Right lobe of liver (tissue), 6 donors: ENCODE data around the gene EIF5B. TPM values are rescaled to one million over a fixed set of nuclear protein-coding genes. Genes with fewer than 3 reads are reported as not detected.
"Not testable (repeated sequence)": the region's sequence is repeated elsewhere in the genome, so short reads cannot be mapped to it uniquely, and the experiment has no call there.

Experiments
- ATAC-seq, 4 donors: fragments of 200-7000 bp; cut with Tn5 transposase; one replicate each; pipeline ENCODE4 v1.9.1; 2020; ENCODE audit warnings: mild to moderate bottlenecking in 4 of 4, moderate library complexity in 4 of 4
- DNase-seq, 3 donors: peaks; one replicate each; pipeline ENCODE4 v3.0.0-alpha.2; 2020
- H3K27ac ChIP-seq, 3 donors: fragments of 200-600 bp; one replicate each; pipeline ENCODE4 v1.8.0; 2022
- H3K27me3 ChIP-seq, 2 donors: fragments of 200-600 bp; one replicate each; pipeline ENCODE4 v1.8.0; 2022
- H3K36me3 ChIP-seq, 4 donors: fragments of 200-600 bp; sonication (generic) in 1 of 4; one replicate each; pipeline versions ENCODE4 v1.5.1 to v1.8.0; 2017 to 2022; ENCODE audit warnings: control low read depth in 1 of 4
- H3K4me1 ChIP-seq, 4 donors: fragments of 200-600 bp; sonication (generic) in 1 of 4; one replicate each; pipeline versions ENCODE4 v1.5.1 to v1.8.0; 2017 to 2022; ENCODE audit warnings: control low read depth in 1 of 4
- H3K4me3 ChIP-seq, 3 donors: fragments of 200-600 bp; one replicate each; pipeline ENCODE4 v1.8.0; 2022
- H3K9me3 ChIP-seq, 4 donors: fragments of 200-600 bp; sonication (generic) in 1 of 4; one replicate each; pipeline versions ENCODE4 v1.5.1 to v1.8.0; 2017 to 2022; ENCODE audit warnings: control low read depth in 1 of 4
- POLR2A ChIP-seq: fragments of 450-650 bp; IDR thresholded peaks from one replicate; pipeline ENCODE4 v1.6.1; 2017; ENCODE audit warnings: antibody characterized with exemption, mild to moderate bottlenecking
- WGBS: methylation state at CpG from one replicate; pipeline ENCODE4 v1.1.6; 2018; ENCODE audit warnings: low coverage, low lambda C conversion rate; ENCODE audit not compliant: insufficient coverage; ENCODE audit errors: missing lambda C conversion rate; 5-methylcytosine and 5-hydroxymethylcytosine counted together
- intact Hi-C, 2 donors: fragments of 100-400 bp; cut with DNase I; formaldehyde crosslinking; loops; one replicate each; pipeline versions ENCODE4 v1.11.2 to v1.14.1; 2022
- long read RNA-seq: library from polyadenylated mRNA; unstranded; transcript quantifications from one replicate; pipeline ENCODE4 v2.0.0, GENCODE V29; 2019
- total RNA-seq, 6 experiments: library from RNA; depleted of rRNA in 2 of 6; stranded (reverse); fragments of >200 nt in 2 of 6; fragmentation: NEBNext Ultra II Directional in 3 of 6; extraction: Animal tissue kit (Norgen Biotek cat#: 25700) in 3 of 6; gene quantifications; one replicate each; pipeline versions ENCODE4 v1.1.0 to v1.2.4, GENCODE V29; 2016 to 2023
- TF ChIP-seq, protein P1 (sequence below), 4 donors: fragments of 200-600 bp in 3 of 4; fragments of 450-650 bp in 1 of 4; IDR thresholded peaks; one replicate each; pipeline versions ENCODE4 v1.5.1 to v1.8.0; 2016 to 2022; ENCODE audit warnings: antibody characterized with exemption in 4 of 4, mild to moderate bottlenecking in 2 of 4
- donor health status: DM: no; HTN: yes; CAD: no.
- donor health status: DM: no; HTN: no; CAD: no.
- donor health status: DM: no; HTN: no; CAD: no.
- donor health status: DM: no; HTN: yes; CAD: no.
- donor health status: DM: no; HTN: yes; CAD: no.

Gene EIF5B, protein sequence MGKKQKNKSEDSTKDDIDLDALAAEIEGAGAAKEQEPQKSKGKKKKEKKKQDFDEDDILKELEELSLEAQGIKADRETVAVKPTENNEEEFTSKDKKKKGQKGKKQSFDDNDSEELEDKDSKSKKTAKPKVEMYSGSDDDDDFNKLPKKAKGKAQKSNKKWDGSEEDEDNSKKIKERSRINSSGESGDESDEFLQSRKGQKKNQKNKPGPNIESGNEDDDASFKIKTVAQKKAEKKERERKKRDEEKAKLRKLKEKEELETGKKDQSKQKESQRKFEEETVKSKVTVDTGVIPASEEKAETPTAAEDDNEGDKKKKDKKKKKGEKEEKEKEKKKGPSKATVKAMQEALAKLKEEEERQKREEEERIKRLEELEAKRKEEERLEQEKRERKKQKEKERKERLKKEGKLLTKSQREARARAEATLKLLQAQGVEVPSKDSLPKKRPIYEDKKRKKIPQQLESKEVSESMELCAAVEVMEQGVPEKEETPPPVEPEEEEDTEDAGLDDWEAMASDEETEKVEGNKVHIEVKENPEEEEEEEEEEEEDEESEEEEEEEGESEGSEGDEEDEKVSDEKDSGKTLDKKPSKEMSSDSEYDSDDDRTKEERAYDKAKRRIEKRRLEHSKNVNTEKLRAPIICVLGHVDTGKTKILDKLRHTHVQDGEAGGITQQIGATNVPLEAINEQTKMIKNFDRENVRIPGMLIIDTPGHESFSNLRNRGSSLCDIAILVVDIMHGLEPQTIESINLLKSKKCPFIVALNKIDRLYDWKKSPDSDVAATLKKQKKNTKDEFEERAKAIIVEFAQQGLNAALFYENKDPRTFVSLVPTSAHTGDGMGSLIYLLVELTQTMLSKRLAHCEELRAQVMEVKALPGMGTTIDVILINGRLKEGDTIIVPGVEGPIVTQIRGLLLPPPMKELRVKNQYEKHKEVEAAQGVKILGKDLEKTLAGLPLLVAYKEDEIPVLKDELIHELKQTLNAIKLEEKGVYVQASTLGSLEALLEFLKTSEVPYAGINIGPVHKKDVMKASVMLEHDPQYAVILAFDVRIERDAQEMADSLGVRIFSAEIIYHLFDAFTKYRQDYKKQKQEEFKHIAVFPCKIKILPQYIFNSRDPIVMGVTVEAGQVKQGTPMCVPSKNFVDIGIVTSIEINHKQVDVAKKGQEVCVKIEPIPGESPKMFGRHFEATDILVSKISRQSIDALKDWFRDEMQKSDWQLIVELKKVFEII
- 10 to 100 TPM; 10.2 to 18.8 (median 17.4) TPM for total RNA-seq
- long read RNA-seq, partial matches to known transcripts = 15 of 15 reads
- long read RNA-seq, other reads (novel, unspliced or antisense) = 0 of 15 reads

DNA sequence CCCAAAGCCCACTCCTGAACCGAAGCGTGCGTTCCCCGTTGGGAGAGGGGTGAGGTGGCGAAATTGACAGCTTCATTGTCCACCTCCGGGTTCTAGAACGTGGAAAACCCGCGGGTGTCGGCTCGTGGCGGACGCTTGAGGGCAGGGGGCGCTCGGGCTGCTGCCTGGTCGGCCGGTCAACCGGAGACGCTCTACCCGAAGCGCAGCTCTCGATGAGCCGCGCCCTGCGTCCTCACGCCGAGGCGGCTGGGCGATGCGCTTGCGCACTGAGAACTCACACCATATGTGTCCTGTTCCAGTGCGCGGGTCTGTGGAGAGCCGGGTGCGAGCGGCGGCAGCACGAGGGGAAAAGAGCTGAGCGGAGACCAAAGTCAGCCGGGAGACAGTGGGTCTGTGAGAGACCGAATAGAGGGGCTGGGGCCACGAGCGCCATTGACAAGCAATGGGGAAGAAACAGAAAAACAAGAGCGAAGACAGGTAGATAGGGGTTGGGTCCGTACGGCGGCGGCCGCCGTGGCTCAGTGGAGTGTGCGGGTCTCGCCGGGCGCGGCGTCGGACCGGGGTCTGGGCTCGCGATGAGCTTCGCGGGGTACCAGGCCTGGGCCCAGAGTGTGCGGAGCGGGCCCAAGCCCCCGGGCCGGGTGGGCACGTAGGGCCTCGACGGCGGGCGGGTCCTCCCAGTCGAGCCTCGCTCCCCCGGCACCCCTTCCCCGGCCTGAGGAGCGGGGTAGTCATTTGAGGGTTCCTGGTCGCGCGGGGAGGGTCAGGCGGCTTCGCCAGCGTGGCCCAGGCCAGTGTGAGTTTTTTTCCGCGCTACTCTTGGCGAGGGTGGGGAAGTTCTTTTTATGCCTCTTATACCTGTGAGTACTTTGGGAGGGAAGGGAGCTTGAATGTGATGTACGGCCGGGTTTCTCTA is at the start of gene EIF5B:
Gene EIF5B (plus strand): TSS at position 277 of the 916 bp plus-strand sequence. CDS start 166 bp downstream, at position 443.
- intact Hi-C loops = no loop called here
- no peaks in the 10 kb centered on the region for H3K27me3 ChIP-seq
- peaks cover 0 to 35% (median 12%) of the 10 kb centered on the region in 4 donors for H3K4me1 ChIP-seq
- no peaks in the 10 kb centered on the region for H3K9me3 ChIP-seq
- peak; percentile 86 to 90 (median 87) for ATAC-seq
- DNase-seq = peak; percentile 98
- H3K27ac ChIP-seq = peak within 1 kb of the TSS; percentile 74 to 82 (median 78)
- peaks cover 0 to 6% (median 0%) of the 10 kb centered on the region in 4 donors for H3K36me3 ChIP-seq
- under 1% methylated on average over 51 of the region's 87 CpGs for WGBS
- TF ChIP-seq, protein P1, sequence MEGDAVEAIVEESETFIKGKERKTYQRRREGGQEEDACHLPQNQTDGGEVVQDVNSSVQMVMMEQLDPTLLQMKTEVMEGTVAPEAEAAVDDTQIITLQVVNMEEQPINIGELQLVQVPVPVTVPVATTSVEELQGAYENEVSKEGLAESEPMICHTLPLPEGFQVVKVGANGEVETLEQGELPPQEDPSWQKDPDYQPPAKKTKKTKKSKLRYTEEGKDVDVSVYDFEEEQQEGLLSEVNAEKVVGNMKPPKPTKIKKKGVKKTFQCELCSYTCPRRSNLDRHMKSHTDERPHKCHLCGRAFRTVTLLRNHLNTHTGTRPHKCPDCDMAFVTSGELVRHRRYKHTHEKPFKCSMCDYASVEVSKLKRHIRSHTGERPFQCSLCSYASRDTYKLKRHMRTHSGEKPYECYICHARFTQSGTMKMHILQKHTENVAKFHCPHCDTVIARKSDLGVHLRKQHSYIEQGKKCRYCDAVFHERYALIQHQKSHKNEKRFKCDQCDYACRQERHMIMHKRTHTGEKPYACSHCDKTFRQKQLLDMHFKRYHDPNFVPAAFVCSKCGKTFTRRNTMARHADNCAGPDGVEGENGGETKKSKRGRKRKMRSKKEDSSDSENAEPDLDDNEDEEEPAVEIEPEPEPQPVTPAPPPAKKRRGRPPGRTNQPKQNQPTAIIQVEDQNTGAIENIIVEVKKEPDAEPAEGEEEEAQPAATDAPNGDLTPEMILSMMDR (IDR thresholded peaks at IDR 0.05) = peak; percentile 41 to 85 (median 76)
- TF ChIP-seq POLR2A = peak; percentile 71
- peak within 1 kb of the TSS; percentile 76 to 96 (median 90) for H3K4me3 ChIP-seq

DNA sequence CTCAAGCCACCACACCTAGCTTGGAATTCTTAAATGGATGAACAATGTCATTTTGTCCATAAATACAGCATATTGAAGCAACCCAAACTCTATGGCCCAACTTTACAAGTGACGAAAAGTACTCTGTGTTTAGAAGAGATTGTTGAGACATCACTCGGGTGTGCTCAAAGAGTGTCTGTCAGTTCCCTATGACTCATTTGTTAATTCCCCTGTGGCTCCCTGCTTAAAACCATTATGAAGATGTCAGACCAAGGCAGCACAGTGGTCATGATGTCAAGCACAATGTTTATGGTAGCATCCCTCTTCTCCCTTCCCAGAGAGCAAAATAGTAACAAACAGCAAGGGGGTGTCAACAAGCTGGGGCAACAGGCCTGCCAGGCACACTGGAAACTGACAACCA is 39.2 kb upstream of the EIF5B start:
- no peak overlapping the region for H3K4me3 ChIP-seq
- ATAC-seq = no peak
- intact Hi-C loops = no loop called here
- H3K27ac ChIP-seq = no peak overlapping the region
- WGBS = 80% methylated on average over 2 of the region's 2 CpGs
- no peak for DNase-seq
- H3K9me3 ChIP-seq = no peaks in the 10 kb centered on the region
- no peak for TF ChIP-seq POLR2A
- TF ChIP-seq, protein P1 (IDR thresholded peaks at IDR 0.05) = no peak
- H3K36me3 ChIP-seq = no peaks in the 10 kb centered on the region
- H3K27me3 ChIP-seq = no peaks in the 10 kb centered on the region
- H3K4me1 ChIP-seq = no peaks in the 10 kb centered on the region

GRCh38 chr2:99299580-99299979 is 37.6 kb upstream of the EIF5B start:
- Histone ChIP-seq H3K4me1 (no peaks in the 10 kb centered on the region), H3K4me3 (no peak overlapping the region), H3K27me3 (no peaks in the 10 kb centered on the region), H3K9me3 (no peaks in the 10 kb centered on the region), H3K36me3 (no peaks in the 10 kb centered on the region), H3K27ac (no peak overlapping the region)
- TF ChIP-seq, protein P1 (IDR thresholded peaks at IDR 0.05) = no peak
- no peak for TF ChIP-seq POLR2A
- WGBS = 96% methylated on average over 7 of the region's 7 CpGs
- intact Hi-C loops = no loop called here
- ATAC-seq (no peak), DNase-seq (no peak)

DNA sequence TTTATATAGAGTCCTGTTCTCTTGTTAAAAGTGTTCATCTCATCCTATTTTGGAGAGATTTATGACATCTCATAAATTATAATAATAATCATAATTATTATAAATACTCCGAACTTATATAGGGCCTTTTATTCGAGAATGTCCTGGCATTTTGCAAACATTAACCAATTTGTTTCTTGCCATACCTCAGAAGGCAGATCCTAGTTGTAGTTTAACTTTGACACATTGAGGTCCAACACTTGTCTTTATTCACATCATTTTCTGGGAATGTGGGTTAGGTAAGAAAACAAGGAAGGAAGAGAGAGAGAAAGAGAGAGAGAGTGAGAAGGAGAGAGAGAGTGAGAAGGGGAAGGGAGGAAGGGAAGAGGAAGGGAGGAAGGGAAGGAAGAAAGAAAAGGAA is 36.1 kb upstream of the EIF5B start, which contains the start of gene LYG1:
Gene LYG1 (minus strand): TSS at position 101 of the 400 bp plus-strand sequence. CDS start 5,527 bp downstream, outside the sequence.
- WGBS = 83% methylated on average over 2 of the region's 2 CpGs
- DNase-seq, H3K27ac ChIP-seq, H3K9me3 ChIP-seq, ATAC-seq, H3K4me3 ChIP-seq, H3K4me1 ChIP-seq, intact Hi-C loops, H3K36me3 ChIP-seq, H3K27me3 ChIP-seq: not testable (repeated sequence)
